Heart left ventricle (tissue), 16 donors: ENCODE measurements around the gene AP1G1. TPM values are rescaled to one million over a fixed set of nuclear protein-coding genes. Genes with fewer than 3 reads are reported as not detected.

Experiments used
- ATAC-seq, 4 donors: fragments of 200-7000 bp; cut with Tn5 transposase; one replicate each; pipeline ENCODE4 v1.9.1; 2020 to 2022; ENCODE audit warnings: moderate library complexity in 4 of 4, mild to moderate bottlenecking in 3 of 4, moderate number of reproducible peaks in 1 of 4
- DNase-seq, 5 donors: peaks; one replicate each; pipeline ENCODE4 v3.0.0-alpha.2; 2020
- H3K27ac ChIP-seq, 12 donors: fragments of 200-600 bp; sonication (generic) in 4 of 12; one replicate each; pipeline versions ENCODE4 v1.5.0 to v1.8.0; 2016 to 2022; ENCODE audit warnings: mild to moderate bottlenecking in 2 of 12
- H3K27me3 ChIP-seq, 9 donors: fragments of 200-600 bp; sonication (generic) in 2 of 9; one replicate each; pipeline versions ENCODE4 v1.5.1 to v1.8.0; 2016 to 2022; ENCODE audit warnings: mild to moderate bottlenecking in 3 of 9
- H3K36me3 ChIP-seq, 9 donors: fragments of 200-600 bp; sonication (generic) in 2 of 9; one replicate each; pipeline versions ENCODE4 v1.5.0 to v1.8.0; 2018 to 2022; ENCODE audit warnings: mild to moderate bottlenecking in 2 of 9
- H3K4me1 ChIP-seq, 12 donors: fragments of 200-600 bp; sonication (generic) in 4 of 12; one replicate each; pipeline versions ENCODE4 v1.5.0 to v1.8.0; 2016 to 2022; ENCODE audit warnings: mild to moderate bottlenecking in 3 of 12
- H3K4me3 ChIP-seq, 12 donors: fragments of 200-600 bp; sonication (generic) in 4 of 12; one replicate each; pipeline versions ENCODE4 v1.5.0 to v1.8.0; 2017 to 2022; ENCODE audit warnings: mild to moderate bottlenecking in 9 of 12, moderate library complexity in 4 of 12
- H3K9me3 ChIP-seq, 12 donors: fragments of 200-600 bp; sonication (generic) in 4 of 12; one replicate each; pipeline versions ENCODE4 v1.5.0 to v1.8.0; 2016 to 2022; ENCODE audit warnings: mild to moderate bottlenecking in 1 of 12
- POLR2A ChIP-seq, 2 donors: fragments of 450-650 bp; IDR thresholded peaks; one replicate each; pipeline ENCODE4 v1.6.1; 2017; ENCODE audit warnings: antibody characterized with exemption in 2 of 2, mild to moderate bottlenecking in 2 of 2, moderate library complexity in 2 of 2
- WGBS, 4 donors: extraction: QIAGEN DNeasy Blood & Tissue Kit in 2 of 4; methylation state at CpG; one replicate each; pipeline versions ENCODE4 v1.1.5 to v1.1.7; 2013 to 2018; 5-methylcytosine and 5-hydroxymethylcytosine counted together
- intact Hi-C, 10 donors: fragments of 100-400 bp; cut with DNase I; formaldehyde crosslinking; loops; one replicate each; pipeline versions ENCODE4 v1.11.1 to v1.14.2; 2022
- polyA plus RNA-seq, 2 donors: library from polyadenylated mRNA; stranded (reverse); fragments of 200-250 nt; gene quantifications; one replicate each; pipeline ENCODE4 v1.2.3, GENCODE V29; 2013
- total RNA-seq, 9 donors: library from RNA; depleted of rRNA in 2 of 9; stranded (reverse); fragments of >200 nt in 2 of 9; fragmentation: NEBNext Ultra II Directional in 3 of 9; extraction: Animal tissue kit (Norgen Biotek cat#: 25700) in 3 of 9; gene quantifications; one replicate each; pipeline versions ENCODE4 v1.1.0 to v1.2.4, GENCODE V29; 2016 to 2023
- TF ChIP-seq, protein P1 (sequence below), 12 donors: fragments of 200-600 bp; sonication (generic) in 4 of 12; IDR thresholded peaks; one replicate each; pipeline versions ENCODE4 v1.5.0 to v1.8.0; 2018 to 2022; ENCODE audit warnings: antibody characterized with exemption in 12 of 12, mild to moderate bottlenecking in 5 of 12
- donor health status: ischemic (EF 13 %, LVEDD 7.1; RV severe dilation, severe dysfunction).
- donor health status: healthy with polysubstance abuse.
- donor health status: DM: no; HTN: yes; CAD: no.
- donor health status: DM: no; HTN: no; CAD: no.
- donor health status: ischemic (EF 25% LVEDD 6.9; RV normal size, moderate dysfunction).
- donor health status: ischemic (EF 25% LVEDD 5.7; RV mildly dilated, moderate dysfunction).
- donor health status: healthy.
- donor health status: DM: yes; HTN: yes; CAD: no.
- donor health status: ischemic (EF 35%, LVEDD 5.7; RV mildly dilated, moderate dysfunction).
- donor health status: nonischemic (EF 11% LVEDD 7.7; RV severe dilation, severe dysfunction).
- donor health status: DM: yes; HTN: yes; CAD: no.
- donor health status: PGD.
- donor health status: ischemic (EF 29% LVEDD 5.4; RV normal size, mild dysfunction).
- donor health status: nonischemic (EF 23%, LVEDD 6.1; RV moderate dilation, normal function).

AP1G1 gene
- total and polyA plus RNA-seq, 11 donors = 10.5 to 60.5 (median 36.4) TPM

- H3K27me3 ChIP-seq = no peaks in the 10 kb centered on the region
- intact Hi-C loops = no loop called here
- H3K9me3 ChIP-seq = no peaks in the 10 kb centered on the region
- no peak overlapping the region for H3K27ac ChIP-seq
- no peak overlapping the region for H3K4me3 ChIP-seq
- DNase-seq (no peak), ATAC-seq (no peak)
- peaks cover 0 to 75% (median 47%) of the 10 kb centered on the region in 9 donors for H3K36me3 ChIP-seq
- H3K4me1 ChIP-seq = peaks cover 0 to 49% (median 16%) of the 10 kb centered on the region in 12 donors
- TF ChIP-seq, protein P1, sequence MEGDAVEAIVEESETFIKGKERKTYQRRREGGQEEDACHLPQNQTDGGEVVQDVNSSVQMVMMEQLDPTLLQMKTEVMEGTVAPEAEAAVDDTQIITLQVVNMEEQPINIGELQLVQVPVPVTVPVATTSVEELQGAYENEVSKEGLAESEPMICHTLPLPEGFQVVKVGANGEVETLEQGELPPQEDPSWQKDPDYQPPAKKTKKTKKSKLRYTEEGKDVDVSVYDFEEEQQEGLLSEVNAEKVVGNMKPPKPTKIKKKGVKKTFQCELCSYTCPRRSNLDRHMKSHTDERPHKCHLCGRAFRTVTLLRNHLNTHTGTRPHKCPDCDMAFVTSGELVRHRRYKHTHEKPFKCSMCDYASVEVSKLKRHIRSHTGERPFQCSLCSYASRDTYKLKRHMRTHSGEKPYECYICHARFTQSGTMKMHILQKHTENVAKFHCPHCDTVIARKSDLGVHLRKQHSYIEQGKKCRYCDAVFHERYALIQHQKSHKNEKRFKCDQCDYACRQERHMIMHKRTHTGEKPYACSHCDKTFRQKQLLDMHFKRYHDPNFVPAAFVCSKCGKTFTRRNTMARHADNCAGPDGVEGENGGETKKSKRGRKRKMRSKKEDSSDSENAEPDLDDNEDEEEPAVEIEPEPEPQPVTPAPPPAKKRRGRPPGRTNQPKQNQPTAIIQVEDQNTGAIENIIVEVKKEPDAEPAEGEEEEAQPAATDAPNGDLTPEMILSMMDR (IDR thresholded peaks at IDR 0.05) = no peak
- TF ChIP-seq POLR2A (IDR thresholded peaks at IDR 0.05) = no peak
- WGBS, 4 donors = 57 to 80% (median 71%) methylated on average over 4 of the region's 4 CpGs
These were observed 44.8 kb upstream of the AP1G1 start for GRCh38 chr16:71853413-71853812.

GRCh38 chr16:71852561-71852960 is 43.9 kb upstream of the AP1G1 start:
- TF ChIP-seq, protein P1 (IDR thresholded peaks at IDR 0.05) = no peak
- TF ChIP-seq POLR2A (IDR thresholded peaks at IDR 0.05) = no peak
- DNase-seq (no peak), ATAC-seq (no peak)
- Histone ChIP-seq H3K27me3 (no peaks in the 10 kb centered on the region), H3K27ac (no peak overlapping the region), H3K36me3 (peaks cover 0 to 80% (median 53%) of the 10 kb centered on the region in 9 donors), H3K4me3 (no peak overlapping the region), H3K9me3 (no peaks in the 10 kb centered on the region), H3K4me1 (peaks cover 0 to 52% (median 21%) of the 10 kb centered on the region in 12 donors)
- WGBS, 4 donors = 95 to 100% (median 97%) methylated on average over 4 of the region's 4 CpGs
- intact Hi-C loops = no loop called here

- no peak overlapping the region for H3K4me3 ChIP-seq
- H3K9me3 ChIP-seq = no peaks in the 10 kb centered on the region
- no peaks in the 10 kb centered on the region for H3K27me3 ChIP-seq
- no peak overlapping the region for H3K27ac ChIP-seq
- intact Hi-C loops = no loop called here
- peaks cover 0 to 80% (median 53%) of the 10 kb centered on the region in 9 donors for H3K36me3 ChIP-seq
- DNase-seq (no peak), ATAC-seq (no peak)
- TF ChIP-seq, protein P1 (IDR thresholded peaks at IDR 0.05) = no peak
- TF ChIP-seq POLR2A (IDR thresholded peaks at IDR 0.05) = no peak
- WGBS, 4 donors = 87 to 92% (median 90%) methylated on average over 3 of the region's 3 CpGs
- H3K4me1 ChIP-seq = peaks cover 0 to 52% (median 25%) of the 10 kb centered on the region in 12 donors
These were observed 43.5 kb upstream of the AP1G1 start for GRCh38 chr16:71852158-71852557.

DNA sequence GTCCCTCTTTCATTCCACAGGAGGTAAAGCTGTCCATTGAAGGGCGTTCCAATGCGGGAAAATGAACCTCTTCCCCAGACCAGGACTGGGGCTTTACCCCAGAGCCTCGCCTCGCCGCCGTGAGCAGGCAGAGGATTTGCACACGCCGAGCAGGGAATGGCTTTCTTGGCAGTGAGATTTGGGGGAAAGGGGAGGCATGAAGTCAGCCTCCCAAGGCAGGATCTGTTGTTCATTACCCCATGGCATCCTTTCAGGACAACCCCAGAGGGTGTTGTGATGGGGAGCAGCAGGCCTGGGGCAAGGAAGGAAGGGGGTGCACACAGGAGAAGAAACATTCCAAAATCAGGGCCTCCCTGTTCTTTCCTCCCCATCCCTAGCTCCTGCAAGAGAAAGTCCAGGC is 43.1 kb upstream of the AP1G1 start:
- ATAC-seq (no peak), DNase-seq (no peak)
- Histone ChIP-seq H3K4me3 (no peak overlapping the region), H3K4me1 (peaks cover 0 to 52% (median 27%) of the 10 kb centered on the region in 12 donors), H3K27ac (no peak overlapping the region), H3K36me3 (peaks cover 0 to 80% (median 53%) of the 10 kb centered on the region in 9 donors), H3K9me3 (no peaks in the 10 kb centered on the region), H3K27me3 (no peaks in the 10 kb centered on the region)
- TF ChIP-seq, protein P1 (IDR thresholded peaks at IDR 0.05) = no peak
- TF ChIP-seq POLR2A (IDR thresholded peaks at IDR 0.05) = no peak
- intact Hi-C loops = no loop called here
- WGBS, 4 donors = 90 to 99% (median 94%) methylated on average over 8 of the region's 8 CpGs
